ENCODE results near the gene PDE4B.

PDE4B gene

GRCh38 chr1:66182551-66183178 lies 390.0 kb downstream of the PDE4B start:
- peak; percentile 48 for DNase-seq (ENCODE audit: low spot score)

- DNase-seq (ENCODE audit: low spot score) = no peak
These were observed 390.7 kb downstream of the PDE4B start for GRCh38 chr1:66183400-66183799.

- no peak for DNase-seq (ENCODE audit: low spot score)
These were observed 404.4 kb downstream of the PDE4B start for GRCh38 chr1:66197120-66197519.

- no peak for DNase-seq (ENCODE audit: low spot score)
These were observed 405.1 kb downstream of the PDE4B start for GRCh38 chr1:66197785-66198184.

GRCh38 chr1:66206563-66207144 lies 414.0 kb downstream of the PDE4B start:
- no peak for DNase-seq (ENCODE audit: low spot score)

- DNase-seq (ENCODE audit: low spot score) = no peak
These were observed 414.8 kb downstream of the PDE4B start for GRCh38 chr1:66207484-66207883.

- DNase-seq (ENCODE audit: low spot score) = no peak
These were observed 415.9 kb downstream of the PDE4B start for GRCh38 chr1:66208632-66209031.

GRCh38 chr1:66210635-66211244 lies 418.0 kb downstream of the PDE4B start:
- no peak for DNase-seq (ENCODE audit: low spot score)

- DNase-seq (ENCODE audit: low spot score) = no peak
These were observed 418.8 kb downstream of the PDE4B start for GRCh38 chr1:66211521-66211920.

GRCh38 chr1:66213491-66213890 lies 420.8 kb downstream of the PDE4B start:
- DNase-seq (ENCODE audit: low spot score) = no peak

GRCh38 chr1:66214901-66215300 lies 422.2 kb downstream of the PDE4B start:
- peak; percentile 17 for DNase-seq (ENCODE audit: low spot score)

GRCh38 chr1:66217021-66217420 lies 424.3 kb downstream of the PDE4B start:
- DNase-seq (ENCODE audit: low spot score) = no peak

- no peak for DNase-seq (ENCODE audit: low spot score)
These were observed 424.9 kb downstream of the PDE4B start for GRCh38 chr1:66217561-66217960.

- DNase-seq (ENCODE audit: low spot score) = no peak
These were observed 427.8 kb downstream of the PDE4B start for GRCh38 chr1:66220477-66220876.

- no peak for DNase-seq (ENCODE audit: low spot score)
These were observed 431.0 kb downstream of the PDE4B start for GRCh38 chr1:66223681-66224080.

- DNase-seq (ENCODE audit: low spot score) = no peak
These were observed 434.3 kb downstream of the PDE4B start for GRCh38 chr1:66226985-66227384.

GRCh38 chr1:66227966-66228365 lies 435.3 kb downstream of the PDE4B start:
- DNase-seq (ENCODE audit: low spot score) = no peak

- peak; percentile 65 for DNase-seq (ENCODE audit: low spot score)
These were observed 438.5 kb downstream of the PDE4B start for GRCh38 chr1:66231217-66231616.

- DNase-seq (ENCODE audit: low spot score) = no peak
These were observed 439.2 kb downstream of the PDE4B start for GRCh38 chr1:66231681-66232463.

GRCh38 chr1:66237042-66237441 lies 444.3 kb downstream of the PDE4B start:
- DNase-seq (ENCODE audit: low spot score) = no peak

- DNase-seq (ENCODE audit: low spot score) = no peak
These were observed 445.2 kb downstream of the PDE4B start for GRCh38 chr1:66237722-66238479.

GRCh38 chr1:66239834-66240233 lies 447.1 kb downstream of the PDE4B start:
- DNase-seq (ENCODE audit: low spot score) = no peak

Measured in activated CD4-positive, alpha-beta T cell treated with anti-CD3 and anti-CD28 coated beads, Interleukin-2, Interleukin-4, amounts not matched to agents 100 ng/mL and 50 ng/mL, durations not matched to agents 16 hours and 8 hours (primary cell).